Epithelial cell of proximal tubule (primary cell): ENCODE measurements around the gene GNMT. TPM values are rescaled to one million over a fixed set of nuclear protein-coding genes. Genes with fewer than 3 reads are reported as not detected.

Experiments
- DNase-seq: peaks from one replicate; pipeline ENCODE4 v3.0.0-alpha.2; 2011; ENCODE audit warnings: low read depth
- H3K4me3 ChIP-seq: 2 replicates; pipeline ENCODE4 v1.5.1; 2011; ENCODE audit warnings: low read depth, mild to moderate bottlenecking, low read length
- total RNA-seq: library from RNA; depleted of rRNA; stranded (reverse); fragments of >200 nt; gene quantifications from 2 replicates; pipeline ENCODE4 v1.2.3, GENCODE V29; 2015
- TF ChIP-seq, protein P1 (sequence below): conservative IDR thresholded peaks from 2 replicates; pipeline ENCODE4 v1.5.1; 2012; ENCODE audit warnings: low read depth, mild to moderate bottlenecking, low read length

GNMT gene
- total RNA-seq, 1 donor from 2014 or later, result not detected

DNA sequence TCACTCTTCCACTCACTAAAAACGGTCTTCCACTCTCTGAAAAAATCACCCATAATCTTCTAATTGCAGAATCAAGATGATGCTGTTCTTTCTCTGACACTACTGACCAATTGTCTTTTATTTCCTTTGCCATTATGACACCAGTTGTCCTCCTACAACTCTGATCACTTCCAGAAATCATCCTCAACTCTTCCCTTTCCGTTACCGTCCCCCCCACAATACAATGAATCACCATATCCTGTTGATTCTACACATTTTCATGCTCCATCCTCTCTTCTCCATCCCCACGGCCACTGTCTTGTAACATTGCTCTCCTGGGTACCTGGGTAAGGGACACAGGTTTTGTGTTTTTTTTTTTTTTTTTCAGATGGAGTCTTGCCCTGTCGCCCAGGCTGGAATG, 21.3 kb downstream of the GNMT start:
- TF ChIP-seq, protein P1, sequence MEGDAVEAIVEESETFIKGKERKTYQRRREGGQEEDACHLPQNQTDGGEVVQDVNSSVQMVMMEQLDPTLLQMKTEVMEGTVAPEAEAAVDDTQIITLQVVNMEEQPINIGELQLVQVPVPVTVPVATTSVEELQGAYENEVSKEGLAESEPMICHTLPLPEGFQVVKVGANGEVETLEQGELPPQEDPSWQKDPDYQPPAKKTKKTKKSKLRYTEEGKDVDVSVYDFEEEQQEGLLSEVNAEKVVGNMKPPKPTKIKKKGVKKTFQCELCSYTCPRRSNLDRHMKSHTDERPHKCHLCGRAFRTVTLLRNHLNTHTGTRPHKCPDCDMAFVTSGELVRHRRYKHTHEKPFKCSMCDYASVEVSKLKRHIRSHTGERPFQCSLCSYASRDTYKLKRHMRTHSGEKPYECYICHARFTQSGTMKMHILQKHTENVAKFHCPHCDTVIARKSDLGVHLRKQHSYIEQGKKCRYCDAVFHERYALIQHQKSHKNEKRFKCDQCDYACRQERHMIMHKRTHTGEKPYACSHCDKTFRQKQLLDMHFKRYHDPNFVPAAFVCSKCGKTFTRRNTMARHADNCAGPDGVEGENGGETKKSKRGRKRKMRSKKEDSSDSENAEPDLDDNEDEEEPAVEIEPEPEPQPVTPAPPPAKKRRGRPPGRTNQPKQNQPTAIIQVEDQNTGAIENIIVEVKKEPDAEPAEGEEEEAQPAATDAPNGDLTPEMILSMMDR, result no peak

DNA sequence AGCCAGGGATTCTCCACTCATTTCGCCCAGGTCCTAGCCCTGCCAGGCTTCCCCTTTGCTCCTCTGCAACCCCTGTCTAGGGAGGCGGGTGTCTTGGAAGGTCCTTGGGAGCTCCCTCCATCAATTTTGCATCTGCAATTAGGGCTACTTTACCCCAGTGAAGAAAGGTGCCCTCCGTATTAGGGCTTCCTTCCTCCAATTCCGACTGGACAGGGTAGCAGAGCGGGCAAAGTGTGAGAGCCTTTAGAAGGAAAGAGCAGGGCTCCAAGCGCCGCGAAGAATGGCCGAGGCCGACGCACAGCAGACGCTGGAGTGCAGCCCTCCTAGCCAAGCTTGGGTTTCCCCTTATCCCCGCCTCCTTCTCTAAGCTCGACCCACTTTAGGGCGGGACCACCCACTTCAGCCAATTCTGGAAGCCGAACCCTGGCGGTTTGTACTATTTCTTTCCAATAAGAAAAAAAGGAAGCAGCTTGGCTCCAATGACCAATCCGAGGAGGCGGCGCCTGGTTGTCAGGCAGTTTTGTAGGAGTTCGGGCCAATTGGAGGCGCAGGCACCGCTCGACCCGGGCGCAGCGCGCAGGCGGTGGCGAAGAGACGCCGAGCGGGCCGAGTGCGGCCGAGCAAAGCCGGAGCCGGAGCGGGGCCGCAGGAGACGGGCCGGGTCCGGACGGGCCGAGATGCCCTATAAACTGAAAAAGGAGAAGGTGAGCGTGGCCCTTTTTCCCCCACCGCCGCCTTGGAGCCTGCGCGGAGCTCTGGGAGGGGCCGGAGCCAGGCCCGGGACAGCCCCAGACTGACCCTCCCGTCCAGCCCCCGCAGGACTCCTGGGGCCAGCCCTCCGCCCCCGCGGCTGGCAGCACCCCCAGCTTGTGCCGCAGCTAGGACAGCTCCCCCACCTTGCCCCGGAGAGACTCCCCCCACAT, 23.7 kb downstream of the GNMT start, which contains the start of gene PPP2R5D:
Gene PPP2R5D, plus strand, starts transcription at position 570 of the 923 bp plus-strand sequence. Its CDS starts 108 bp downstream, at position 678.
- peak; percentile 94 for DNase-seq
- TF ChIP-seq, protein P1, result no peak
- H3K4me3 ChIP-seq, result peak within 1 kb of the TSS; percentile 95

More for the DNA sequence above, 21.3 kb downstream of the GNMT start:
- H3K4me3 ChIP-seq, result no peak overlapping the region
- DNase-seq, result no peak

DNA sequence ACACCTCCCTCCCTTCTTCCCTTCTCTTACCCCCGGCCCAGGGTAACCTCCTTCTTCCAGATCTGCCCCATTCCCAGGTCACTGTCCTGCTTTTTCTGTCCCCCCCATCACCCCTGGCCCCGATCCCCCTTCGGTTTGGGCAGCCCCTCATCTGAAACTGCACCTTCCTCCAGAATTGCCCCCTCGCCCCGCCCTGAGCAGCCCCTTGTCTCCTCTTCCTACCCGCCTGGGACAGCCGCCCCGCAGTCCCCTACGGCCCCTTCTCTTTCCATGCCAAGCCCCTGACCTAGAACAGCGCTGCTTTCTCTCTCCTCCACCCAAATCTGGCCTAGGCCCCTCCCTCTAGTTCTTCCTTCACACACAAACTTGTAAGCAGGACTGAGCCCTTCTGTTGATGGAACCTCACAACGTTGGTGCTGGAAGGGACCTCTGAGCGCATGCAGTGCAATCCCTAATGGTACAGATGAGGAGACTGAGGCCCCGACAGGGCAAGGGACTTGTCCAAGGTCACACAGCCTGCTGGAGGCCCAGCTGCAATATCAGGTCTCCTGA, 24.4 kb downstream of the GNMT start:
- TF ChIP-seq, protein P1, result no peak
- no peak for DNase-seq
- H3K4me3 ChIP-seq, result peak overlapping the region; percentile 95

DNA sequence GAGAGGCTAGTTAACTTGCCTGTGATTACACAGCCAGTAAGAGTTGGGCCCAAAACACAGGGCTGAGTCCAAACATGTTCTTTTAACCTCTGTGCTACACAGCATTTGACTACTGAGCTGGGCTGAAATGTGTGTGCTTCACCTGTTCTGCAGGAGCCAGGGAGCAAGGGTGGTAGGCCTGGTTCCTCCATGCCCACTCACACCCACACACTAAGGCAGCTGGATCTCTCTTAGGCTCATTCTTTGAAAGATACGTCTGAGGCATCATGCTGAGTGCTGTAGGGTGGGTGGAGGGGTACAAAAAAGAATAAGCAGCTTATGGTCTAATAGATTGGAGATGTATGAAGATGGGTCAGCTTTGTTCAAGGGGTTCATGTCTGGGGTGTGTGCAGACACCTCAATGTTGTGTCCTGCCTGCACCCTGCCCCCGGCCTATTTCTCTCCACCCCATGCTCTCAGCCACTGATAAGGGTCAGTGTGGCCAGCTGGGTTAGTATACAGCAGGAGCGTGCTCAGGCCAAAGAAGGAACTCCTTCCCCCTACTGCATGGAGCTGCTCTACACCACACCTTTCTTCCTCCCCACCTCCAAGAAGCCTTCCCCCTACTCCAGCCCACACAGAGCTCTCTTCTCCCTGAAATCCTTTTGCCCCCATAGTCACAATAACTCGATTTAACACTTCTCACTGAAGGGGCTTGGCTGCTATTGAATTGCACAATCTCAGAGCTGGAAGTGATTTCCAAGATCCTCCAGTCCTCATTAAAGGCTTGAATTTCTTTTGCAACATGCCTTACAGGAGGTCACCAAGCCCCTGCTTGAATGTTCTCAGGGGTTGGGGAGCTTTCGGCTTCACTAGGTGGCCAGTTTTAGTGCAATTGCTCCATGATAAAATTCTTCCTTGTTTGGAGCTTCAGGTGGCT, 27.2 kb downstream of the GNMT start:
- H3K4me3 ChIP-seq, result no peak overlapping the region
- TF ChIP-seq, protein P1, result no peak
- no peak for DNase-seq

DNA sequence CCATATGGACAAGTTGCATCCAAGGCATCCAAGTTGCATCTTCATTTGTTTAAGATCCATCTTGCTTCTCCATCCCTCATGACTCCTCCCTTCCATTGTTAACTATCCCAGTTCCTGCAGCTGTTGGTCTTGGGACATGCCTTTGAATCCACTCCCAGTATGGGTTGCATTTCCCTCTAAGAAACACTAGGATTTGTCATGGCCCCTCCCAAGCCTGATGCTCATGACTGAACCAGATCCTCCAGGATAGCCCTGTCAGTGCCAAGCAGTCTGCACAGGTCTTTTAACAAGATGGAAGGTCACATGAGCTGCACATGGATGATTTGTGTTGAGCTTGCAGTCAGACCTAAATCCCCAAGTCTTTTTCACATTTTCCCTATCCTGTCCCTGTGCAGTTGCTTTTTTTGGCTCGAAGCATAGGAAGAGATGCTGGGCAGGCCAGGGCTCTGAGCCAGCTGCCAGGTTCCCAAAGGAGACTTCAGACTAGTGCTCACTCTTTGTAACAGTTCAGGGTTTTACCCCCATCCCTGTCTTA, 28.0 kb downstream of the GNMT start:
- no peak for DNase-seq
- no peak overlapping the region for H3K4me3 ChIP-seq
- TF ChIP-seq, protein P1, result no peak

DNA sequence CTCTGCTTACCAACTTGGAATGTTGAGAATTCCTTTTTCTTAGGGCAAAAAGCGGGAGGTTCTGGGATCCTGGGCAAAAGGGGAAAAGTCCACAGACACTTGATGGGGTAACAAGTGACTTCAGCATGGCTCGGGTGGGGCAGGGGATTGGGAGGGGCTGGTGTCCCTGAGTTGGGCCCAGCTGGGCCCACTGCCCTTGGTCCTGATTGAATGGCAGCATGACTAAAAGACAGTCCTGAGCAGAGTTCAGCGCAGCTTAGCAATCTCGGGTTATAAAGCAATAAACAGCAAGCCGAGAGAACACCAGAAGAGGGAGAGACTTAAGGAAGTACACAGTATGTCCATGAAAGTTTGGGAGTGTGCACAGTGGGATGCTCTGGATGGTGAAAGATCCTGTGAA, 29.4 kb downstream of the GNMT start:
- TF ChIP-seq, protein P1, result no peak
- no peak for DNase-seq
- H3K4me3 ChIP-seq, result no peak overlapping the region
